AG08396 (cell line): ENCODE data around the gene KCNJ12.
"Not testable (repeated sequence)": the region's sequence is repeated elsewhere in the genome, so short reads cannot be mapped to it uniquely, and the experiment has no call there.

Experiments used
- DNase-seq: peaks from one replicate; pipeline ENCODE4 v3.0.0; 2012; ENCODE audit warnings: low spot score, mixed read lengths

The KCNJ12 gene

DNA sequence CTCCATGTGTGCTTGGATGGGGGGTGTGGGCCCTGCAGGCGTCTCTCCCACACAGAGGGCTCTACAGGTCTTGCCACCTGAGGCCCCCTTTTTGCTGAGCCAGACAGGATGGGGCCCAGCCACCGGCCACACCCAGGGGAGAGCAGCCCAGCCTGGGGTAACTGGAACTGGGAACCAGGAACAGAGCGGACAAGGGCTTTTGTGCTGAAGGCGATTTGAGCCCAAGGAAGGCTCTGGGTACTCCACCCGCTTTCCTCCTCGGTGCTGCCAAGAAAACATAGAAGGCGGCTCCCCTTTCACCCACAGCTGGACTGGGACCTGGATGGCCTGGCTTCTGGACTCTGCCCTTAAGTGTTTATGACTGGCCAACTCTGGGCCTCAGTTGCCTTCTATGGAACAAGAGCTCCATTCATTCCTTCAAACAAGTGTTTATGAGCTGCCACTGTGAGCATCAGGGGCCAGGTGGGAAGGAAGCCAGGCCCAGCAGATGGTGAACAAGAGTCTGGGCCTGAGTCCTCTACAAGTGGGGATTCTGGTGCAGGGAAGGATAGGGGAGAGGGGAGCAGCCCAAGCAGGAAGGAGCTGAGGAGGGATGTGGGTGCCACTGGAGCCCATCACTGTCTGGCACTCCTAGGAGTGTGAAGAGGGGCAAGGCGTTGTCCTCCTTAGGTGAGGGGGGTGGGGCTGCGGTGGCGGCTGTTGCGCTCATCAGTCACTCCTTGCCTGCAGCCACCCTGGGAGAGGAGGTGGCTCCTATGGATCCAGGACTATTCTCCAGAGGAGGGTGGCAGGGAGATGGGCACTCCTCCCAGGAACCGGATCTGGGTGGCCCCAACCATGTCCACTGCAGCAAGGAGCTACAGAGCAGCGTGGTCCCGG is 46.4 kb downstream of the KCNJ12 start:
- DNase-seq = not testable (repeated sequence)

DNA sequence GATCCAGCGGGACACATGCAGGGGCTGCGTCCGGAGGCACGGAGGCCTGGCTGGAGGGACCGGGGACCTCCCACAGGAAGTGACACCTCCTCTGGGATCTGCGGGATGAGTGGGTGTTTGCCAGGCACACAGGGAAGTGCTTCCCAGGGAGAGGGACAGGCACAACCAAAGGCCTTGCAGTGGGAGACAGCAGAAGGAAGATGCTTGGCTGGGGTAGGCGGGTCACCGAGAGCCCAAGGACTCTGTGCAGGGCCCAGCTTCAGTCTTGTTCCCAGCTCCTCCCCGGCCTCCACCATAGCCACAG is 47.0 kb downstream of the KCNJ12 start:
- DNase-seq = not testable (repeated sequence)

DNA sequence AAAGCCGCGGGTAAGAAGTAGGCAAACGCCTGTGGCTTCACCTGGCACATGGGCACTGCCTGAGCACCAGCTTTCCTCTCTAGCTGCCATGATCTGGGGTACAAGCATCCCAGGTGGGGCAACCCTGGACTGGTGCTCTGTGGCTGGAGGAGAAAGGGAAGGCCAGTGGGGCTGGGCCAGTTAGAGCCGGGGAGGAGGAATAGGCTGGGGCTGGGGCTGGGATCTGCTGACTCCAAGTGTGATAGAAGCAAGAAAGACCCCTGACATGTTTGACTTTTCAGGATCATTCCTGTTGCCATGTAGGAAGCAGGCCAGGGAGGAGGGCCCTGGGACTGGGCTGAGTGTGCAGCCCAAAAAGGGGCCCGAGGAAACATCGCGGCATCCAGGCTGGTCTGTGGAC is 48.5 kb downstream of the KCNJ12 start:
- not testable (repeated sequence) for DNase-seq

DNA sequence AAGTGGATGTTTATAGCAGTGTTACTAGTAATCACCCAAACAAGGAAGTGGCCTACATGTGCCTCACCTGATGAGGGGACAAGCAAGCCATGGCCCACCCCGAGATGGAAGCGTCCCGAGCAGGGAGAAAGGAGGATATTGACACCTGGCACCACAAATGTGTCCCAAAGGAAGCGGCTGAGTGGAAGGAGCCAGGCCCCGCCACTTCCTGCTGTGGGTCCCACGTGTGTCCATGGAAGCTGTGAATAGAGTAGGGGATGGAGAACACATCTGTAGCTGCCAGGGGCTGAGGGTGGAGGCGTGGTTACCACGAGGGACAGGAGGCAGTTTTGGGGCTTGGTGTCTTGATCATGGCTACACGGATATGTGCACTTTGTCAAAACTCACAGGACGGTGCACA is 49.2 kb downstream of the KCNJ12 start:
- DNase-seq = no peak

DNA sequence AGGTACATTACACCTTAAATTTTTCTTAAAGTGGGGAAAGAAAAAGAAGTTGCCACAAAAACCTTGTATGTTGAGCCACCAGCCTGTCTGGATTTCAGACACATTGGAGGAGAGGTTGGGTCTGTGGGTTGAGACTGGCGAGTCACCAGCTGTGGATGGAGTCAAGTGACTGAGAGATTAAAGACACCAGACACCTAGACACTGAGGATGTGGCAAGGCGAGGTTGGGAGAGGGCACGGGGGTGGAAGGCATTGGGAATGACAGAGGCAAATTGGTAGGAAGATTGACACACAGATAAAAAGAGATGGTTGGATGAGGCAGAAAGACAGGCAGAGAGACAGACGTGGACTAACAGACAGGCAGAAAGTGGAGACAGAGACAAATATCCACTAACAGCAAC is 49.6 kb downstream of the KCNJ12 start:
- DNase-seq = no peak

DNA sequence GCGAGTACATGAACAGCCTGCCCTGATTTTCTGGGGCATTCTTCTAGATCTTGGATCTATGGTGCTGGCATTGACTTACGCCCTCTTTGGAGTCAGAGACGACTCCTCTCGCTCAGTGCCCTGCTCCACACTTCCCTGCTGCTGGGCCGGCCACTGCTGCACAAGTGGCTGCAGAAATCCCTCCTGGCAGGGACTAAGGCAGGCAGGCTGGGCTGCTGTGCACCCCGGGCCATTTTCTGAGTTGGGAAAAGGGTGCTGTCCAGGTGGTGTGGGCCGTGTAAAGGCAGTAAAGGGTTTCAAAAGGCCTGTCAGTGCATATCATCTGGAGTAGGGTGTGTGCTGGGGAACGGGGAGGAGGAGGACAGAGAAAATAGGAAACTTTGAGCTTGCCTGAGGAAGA is 50.1 kb downstream of the KCNJ12 start:
- DNase-seq = not testable (repeated sequence)

DNA sequence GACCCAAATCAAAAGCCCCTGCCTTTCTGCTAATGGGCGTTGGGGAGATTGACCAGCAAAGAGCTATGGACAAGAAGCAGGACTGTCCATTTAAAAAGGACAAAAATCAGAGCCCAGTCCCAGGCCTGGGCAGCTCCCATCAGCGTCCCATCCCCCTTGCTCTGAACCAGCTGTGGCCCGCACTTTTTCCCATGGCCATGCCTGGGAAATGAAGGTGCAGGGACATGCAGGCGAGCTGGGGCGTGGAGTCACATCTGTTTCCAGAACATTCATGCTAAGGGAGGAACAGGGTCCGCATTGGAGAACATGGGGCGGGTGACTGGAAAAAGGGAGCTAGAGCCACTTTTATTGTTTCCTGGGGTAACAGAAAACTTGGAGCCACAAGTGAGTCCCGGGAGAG is 50.7 kb downstream of the KCNJ12 start:
- DNase-seq = not testable (repeated sequence)

DNA sequence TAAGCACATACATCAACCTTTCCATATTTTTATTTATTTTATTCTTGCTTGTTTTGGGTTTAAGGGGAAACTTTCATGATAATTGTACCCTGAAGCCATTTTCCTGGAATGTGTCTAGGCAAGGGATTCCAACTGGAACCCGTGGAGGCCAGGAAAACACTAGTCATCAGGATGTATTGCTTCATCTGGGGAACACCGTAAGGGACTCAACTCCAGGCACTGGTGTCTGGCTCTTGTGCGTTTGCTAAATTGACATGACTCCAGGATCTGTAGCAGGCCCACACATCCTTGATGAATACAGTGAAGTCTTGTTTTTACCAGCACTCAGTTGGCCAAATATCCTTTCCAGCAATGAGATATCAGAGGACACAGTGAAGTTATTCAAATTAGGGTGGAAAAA is 51.6 kb downstream of the KCNJ12 start:
- not testable (repeated sequence) for DNase-seq

DNA sequence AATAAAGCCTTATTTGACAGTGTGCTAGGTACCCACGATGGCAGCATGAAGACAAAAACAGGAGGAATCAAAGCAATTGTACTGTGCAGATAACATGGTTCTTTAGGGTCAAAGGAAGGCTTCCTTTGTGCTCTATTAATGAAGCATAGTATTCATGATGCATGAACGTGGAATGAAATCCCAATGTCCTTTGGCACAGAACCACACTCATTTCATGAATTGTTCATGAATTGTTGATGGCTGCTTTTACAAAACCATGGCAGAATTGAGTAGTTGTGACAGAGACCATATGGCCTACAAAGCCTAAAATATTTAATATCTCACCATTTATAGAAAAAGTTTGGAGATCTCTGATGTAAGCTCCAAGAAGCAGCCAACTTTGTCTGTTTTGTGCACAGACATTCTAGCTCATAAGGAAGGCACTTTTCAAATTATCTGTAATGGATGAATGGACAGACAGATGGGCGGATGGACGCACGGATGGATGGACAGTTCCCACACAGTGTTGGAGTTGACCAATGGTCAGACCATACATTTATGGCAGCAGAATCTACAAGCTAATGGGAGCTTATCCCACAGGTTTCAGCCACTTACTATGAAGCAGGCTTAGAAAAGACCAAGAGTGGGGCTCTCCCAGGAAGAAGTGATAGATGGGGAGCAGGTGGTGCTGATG is 52.7 kb downstream of the KCNJ12 start:
- not testable (repeated sequence) for DNase-seq

DNA sequence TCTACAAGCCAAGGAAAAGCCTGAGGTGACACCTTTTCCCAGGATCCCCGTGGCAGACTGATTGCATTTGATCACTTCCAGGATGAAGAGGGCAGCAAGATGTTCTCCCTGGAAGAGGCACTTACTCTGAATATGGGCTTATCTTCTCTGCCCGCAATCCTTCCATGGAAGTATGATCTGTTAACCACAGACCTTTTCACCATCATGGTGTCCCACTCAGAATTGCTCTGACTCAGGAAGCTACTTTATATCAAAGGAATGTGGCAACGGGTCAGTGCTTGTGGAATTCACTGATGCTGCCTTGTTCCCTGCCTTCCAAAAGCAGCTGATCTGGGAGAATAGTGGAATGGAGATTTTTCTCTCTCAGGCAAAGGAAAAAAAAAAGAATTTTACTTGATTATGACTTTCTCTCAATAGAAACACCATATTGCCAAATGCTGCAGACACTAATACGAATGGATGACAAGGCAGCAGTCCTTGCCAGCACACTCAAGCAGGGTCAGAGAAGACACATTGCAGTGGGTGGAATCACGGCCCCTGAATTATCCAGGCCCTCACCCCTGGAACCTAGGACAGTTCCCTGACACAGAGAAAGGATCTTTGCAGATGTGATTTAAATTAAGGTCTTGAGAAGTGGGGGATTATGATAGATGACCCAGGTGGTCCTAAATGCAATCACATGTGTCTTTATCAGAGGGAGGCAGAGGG is 53.9 kb downstream of the KCNJ12 start:
- not testable (repeated sequence) for DNase-seq

DNA sequence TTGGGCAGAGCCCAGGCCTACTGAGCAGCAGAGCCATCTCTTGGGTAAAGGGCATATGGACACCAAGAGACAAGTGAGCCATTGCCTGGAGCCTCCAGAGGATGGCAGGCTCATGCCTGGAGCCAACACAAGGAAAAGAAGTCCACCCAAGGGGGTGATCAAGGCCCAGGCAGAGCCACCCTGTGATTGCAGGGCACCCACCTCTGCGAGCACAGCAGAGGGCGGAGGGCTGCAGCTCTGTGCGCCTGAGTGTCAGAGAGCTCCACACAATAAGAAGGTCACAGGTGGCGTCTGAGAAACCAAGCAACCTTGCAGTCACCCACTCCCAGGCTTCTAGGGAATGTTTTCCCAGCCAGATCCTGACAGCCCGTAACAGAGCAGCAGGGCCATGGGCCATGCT is 57.8 kb downstream of the KCNJ12 start:
- not testable (repeated sequence) for DNase-seq

DNA sequence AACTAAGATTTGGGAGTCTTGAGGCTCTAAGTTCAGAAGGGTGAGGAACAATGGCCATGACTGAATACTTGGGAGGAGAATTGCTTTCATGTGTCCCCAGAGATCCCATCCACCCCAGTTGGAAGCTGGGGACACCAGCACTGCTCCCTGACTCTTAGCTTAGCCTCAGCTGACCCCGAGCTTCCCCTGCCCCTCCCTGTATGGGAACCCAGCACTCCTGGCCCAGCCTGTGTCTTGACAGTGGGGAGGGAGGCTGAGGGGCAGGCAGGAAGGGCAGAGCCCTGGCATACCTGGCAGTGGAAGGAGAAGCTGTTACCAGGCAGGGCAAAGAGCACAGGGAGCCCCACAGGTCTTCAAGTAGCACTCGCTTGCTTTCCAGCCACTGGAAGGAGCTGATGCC is 58.8 kb downstream of the KCNJ12 start:
- not testable (repeated sequence) for DNase-seq

DNA sequence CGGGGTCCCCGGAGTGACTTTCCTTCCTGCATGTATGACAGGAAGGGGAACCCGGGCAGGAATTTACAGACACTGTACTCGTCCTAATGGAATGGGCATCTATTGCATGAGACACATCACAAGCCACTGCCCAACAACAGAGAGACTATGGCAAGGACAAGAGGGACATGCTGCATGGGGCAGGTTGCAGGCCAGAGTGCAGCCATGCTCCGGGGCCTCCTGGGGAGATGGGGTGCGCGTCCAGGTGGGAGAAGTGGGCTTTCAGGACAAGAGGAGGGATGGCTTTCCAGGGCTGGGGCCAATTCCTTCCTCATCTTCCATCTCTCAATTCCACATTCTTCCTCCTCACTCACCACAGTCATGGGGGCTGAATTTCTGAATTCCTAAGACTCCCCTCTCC is 60.3 kb downstream of the KCNJ12 start:
- not testable (repeated sequence) for DNase-seq

DNA sequence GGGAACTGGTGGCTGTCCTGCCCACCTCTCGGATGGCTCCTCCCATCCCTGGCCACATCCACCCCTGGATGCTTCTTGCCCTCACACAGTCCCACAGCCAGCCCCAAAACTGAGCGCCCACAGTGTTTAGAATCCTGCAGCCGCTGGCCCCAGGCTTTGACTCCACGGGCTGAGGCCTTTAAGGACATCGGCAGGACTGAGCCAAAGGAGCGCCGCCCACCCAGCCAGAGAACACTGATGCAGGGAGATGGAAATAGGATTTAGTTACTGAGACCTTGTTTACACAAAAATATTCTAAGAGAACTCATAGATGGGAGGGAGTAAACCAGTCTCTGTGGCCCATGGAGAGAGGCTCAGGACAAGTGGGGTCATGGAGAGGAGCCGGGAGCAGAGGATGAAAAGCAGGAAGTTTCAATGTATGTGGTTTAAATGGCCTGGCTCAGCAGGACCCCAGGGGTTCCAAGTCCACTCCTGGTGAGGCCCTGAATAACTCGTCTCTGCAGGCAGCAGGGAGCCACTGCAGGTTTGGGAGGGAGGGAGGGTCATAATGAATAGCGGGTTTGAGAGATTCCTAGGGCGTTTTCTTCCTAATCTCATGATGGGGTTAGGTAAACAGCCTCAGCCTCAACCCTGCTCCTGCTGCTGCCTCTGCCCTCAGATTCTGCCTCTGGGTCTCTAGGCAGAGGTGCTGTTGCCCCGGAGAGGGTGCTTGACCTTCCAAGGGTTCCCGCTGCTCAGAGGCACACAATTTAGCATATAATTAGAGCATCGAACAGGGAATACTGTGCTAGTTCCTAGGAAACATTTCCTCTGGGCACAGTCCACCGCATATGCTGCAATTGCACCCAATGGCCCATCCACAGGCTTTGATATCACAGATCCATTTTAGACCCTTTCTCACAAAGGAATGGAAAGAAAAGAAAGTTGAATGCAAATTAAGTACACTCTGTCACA is 61.0 kb downstream of the KCNJ12 start:
- not testable (repeated sequence) for DNase-seq

DNA sequence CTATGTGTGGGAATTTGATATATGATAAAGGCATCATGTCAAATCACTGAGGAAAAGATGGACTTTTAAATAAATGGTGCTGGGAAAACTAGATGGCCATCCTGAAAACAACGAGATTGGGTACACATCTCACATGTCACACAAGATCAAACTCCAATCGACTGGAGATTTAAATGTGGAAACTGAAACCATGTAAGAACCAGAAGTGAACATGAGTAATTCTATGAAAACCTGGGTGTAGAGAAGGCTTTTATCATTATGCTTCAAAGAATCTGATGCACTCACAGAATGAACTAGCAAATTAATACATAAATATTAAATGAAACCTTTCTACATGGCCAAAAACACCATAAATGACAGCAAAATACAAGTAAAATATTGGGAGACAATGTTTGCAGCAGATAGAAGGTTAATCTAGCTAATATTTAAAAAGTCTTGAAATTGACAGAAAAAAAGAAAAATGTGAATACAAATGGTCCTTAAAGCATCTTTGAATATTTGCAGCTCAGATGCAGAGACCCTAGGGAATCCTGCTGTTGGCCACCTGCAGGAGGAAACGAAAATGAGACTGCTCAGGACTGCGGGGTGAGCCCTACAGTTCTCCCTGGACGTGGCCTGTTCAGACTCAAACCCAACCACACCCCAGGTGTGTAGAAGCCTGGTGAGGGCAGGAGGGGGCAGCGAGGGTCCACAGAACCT is 62.3 kb downstream of the KCNJ12 start:
- not testable (repeated sequence) for DNase-seq

DNA sequence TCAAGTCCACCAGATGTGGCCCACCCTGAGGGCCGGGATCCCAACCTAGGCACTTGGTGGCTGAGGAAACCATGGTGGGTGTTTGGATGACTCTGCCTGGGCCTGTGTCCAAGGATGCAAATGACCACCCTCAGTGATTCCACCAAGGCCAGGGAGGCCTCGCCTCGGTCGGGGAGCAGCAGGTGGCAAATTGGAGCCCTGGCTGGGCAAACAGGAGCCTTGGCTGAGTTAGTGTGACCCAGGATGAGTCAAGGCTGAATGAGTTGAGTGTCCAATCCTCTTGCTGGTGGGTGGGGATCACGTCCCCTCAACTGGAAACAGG is 62.8 kb downstream of the KCNJ12 start:
- DNase-seq = not testable (repeated sequence)

DNA sequence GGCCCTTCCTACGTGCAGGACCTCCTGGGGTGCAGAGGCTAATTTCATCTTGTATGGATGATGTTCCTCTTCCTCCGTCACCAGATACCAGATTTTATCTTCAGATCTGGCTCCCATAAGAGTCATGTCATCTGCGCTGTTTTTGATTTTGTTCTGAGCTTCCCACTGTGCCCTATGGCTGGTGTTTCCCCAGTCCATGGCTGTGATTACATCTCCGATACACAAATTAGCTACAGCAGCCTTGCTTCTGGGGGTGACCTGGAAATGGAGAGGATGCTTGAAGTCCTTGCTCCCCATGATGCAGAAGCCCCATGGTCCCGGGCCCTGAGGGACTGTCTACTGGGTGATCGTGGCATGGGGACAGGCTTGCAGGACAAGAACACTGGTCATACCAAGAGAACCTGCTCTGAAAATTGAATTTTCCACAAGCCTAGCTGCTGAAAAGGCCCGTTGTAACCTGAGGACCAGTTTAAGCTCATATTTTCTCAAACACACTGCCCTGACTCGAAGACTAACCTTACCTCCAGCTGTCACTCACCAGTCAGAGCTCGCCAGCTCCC is 69.0 kb downstream of the KCNJ12 start:
- DNase-seq = no peak

DNA sequence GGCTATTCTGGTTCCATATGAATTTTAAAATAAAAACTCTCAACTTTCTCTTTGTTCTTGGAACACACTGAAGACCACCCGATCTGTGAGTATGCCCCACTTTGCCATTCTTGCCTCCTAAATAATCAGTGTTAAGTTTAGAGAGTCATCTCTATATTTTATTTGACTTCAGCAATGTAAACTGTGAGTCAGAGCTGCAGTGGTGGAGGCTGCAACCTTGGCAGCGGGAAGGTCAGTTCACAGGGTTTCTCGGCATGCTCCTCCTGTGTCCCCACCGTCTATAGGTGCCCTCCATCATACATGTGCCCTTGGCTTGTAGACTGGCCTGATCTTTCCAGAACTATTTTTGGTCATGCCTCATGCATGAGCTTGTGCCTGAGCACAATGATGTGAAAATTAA is 71.4 kb downstream of the KCNJ12 start:
- not testable (repeated sequence) for DNase-seq

DNA sequence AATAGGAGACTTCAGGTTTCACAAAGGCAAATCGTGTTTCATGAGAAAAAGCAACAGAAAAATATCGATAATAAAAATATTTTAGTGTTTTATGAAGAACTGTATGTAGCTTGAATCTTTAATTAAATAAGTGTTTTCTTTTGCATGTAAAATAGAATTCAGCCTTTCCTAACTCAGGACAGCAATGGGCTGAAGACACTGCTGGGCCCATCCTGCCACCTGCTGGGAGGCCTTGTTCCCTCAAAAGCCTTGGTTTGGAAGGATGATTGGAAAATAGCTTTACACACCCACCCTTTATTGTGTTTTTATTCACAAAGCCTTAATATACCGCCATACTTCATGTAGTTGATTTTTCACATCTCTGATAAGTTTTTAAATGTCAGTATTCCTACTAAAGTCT is 73.7 kb downstream of the KCNJ12 start:
- DNase-seq = not testable (repeated sequence)

DNA sequence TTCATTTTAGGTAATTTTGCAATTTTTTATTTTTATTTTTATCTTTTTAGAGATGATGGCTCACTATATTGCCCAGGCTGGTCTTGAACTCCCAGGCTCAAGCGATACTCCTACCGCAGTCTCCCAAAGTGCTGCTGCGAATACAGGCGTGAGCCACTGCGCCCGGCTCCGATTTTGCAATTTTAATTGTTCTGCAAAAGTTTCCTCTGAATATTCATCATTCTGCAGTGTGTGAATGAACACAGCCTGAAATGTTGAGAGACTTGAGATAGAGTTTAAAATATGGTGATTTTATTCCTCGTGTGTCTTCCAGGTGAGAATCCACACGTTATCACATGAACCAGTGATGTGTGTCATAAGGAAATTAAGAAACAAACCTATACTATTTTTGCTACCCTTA is 75.8 kb downstream of the KCNJ12 start:
- no peak for DNase-seq
